Stimulated activated CD4-positive, alpha-beta T cell treated with anti-CD3 and anti-CD28 coated beads, Interleukin-2, amount 100 ng/mL, for 24 hours (primary cell): Measurements from ENCODE around the gene TRIO.

Experiments used
- DNase-seq, 2 donors: peaks; one replicate each; pipeline ENCODE4 v3.0.0-alpha.2; 2020

TRIO gene

GRCh38 chr5:14503017-14503680, 360.0 kb downstream of the TRIO start:
- DNase-seq = no peak

GRCh38 chr5:14503681-14504331, 360.7 kb downstream of the TRIO start:
- DNase-seq = no peak

GRCh38 chr5:14504332-14504727, 361.2 kb downstream of the TRIO start:
- DNase-seq = no peak

- no peak for DNase-seq
Measured at GRCh38 chr5:14504816-14505215, 361.7 kb downstream of the TRIO start.

GRCh38 chr5:14505310-14506139, 362.4 kb downstream of the TRIO start:
- DNase-seq = no peak

- DNase-seq = no peak
Measured at GRCh38 chr5:14506140-14506538, 363.0 kb downstream of the TRIO start.

GRCh38 chr5:14506661-14507060, 363.5 kb downstream of the TRIO start:
- DNase-seq = no peak

GRCh38 chr5:14507156-14507941, 364.2 kb downstream of the TRIO start:
- no peak for DNase-seq

GRCh38 chr5:14508046-14508445, 364.9 kb downstream of the TRIO start:
- DNase-seq = no peak

GRCh38 chr5:14509556-14509955, 366.4 kb downstream of the TRIO start:
- DNase-seq = no peak

- DNase-seq = no peak
Measured at GRCh38 chr5:14510156-14510734, 367.1 kb downstream of the TRIO start.

GRCh38 chr5:14510880-14511279, 367.7 kb downstream of the TRIO start:
- no peak for DNase-seq

- DNase-seq = no peak
Measured at GRCh38 chr5:14512574-14512973, 369.4 kb downstream of the TRIO start.

- DNase-seq = no peak
Measured at GRCh38 chr5:14513266-14513665, 370.1 kb downstream of the TRIO start.

- DNase-seq = no peak
Measured at GRCh38 chr5:14516901-14517300, 373.8 kb downstream of the TRIO start.

GRCh38 chr5:14518638-14519037, 375.5 kb downstream of the TRIO start:
- no peak for DNase-seq

- no peak for DNase-seq
Measured at GRCh38 chr5:14521748-14522147, 378.6 kb downstream of the TRIO start.

GRCh38 chr5:14522721-14523120, 379.6 kb downstream of the TRIO start:
- no peak for DNase-seq

GRCh38 chr5:14523243-14524034, 380.3 kb downstream of the TRIO start:
- no peak for DNase-seq

- no peak for DNase-seq
Measured at GRCh38 chr5:14525397-14525796, 382.3 kb downstream of the TRIO start.

GRCh38 chr5:14526493-14526892, 383.4 kb downstream of the TRIO start:
- DNase-seq = no peak

- DNase-seq = no peak
Measured at GRCh38 chr5:14528115-14528514, 385.0 kb downstream of the TRIO start.
